Keratinocyte (primary cell): ENCODE data around the gene TMEM42. TPM values are rescaled to one million over a fixed set of nuclear protein-coding genes. Genes with fewer than 3 reads are reported as not detected.

Experiments used
- DNase-seq: peaks from one replicate; pipeline ENCODE4 v3.0.0-alpha.2; 2011; ENCODE audit warnings: low read depth, missing footprints, low spot score
- FAIRE-seq: peaks from 2 replicates; lab custom pipeline; 2011; peaks lifted over from hg19 to GRCh38; lab: Jason Lieb, UNC
- H2AFZ ChIP-seq: 2 replicates; pipeline ENCODE4 v1.6.0; 2012; ENCODE audit warnings: low read length, control low read depth, inconsistent platforms; ENCODE audit not compliant: control insufficient read depth
- H3K27ac ChIP-seq: 2 replicates; pipeline ENCODE4 v1.5.1; 2011; ENCODE audit warnings: low read length; ENCODE audit not compliant: control insufficient read depth, insufficient read depth
- H3K27me3 ChIP-seq: 3 replicates; pipeline ENCODE4 v1.6.0; 2011; ENCODE audit warnings: low read length; ENCODE audit not compliant: control insufficient read depth, insufficient read depth; ENCODE audit errors: extremely low read depth
- H3K36me3 ChIP-seq, 2 experiments: 2 replicates in 1 of 2; 3 replicates in 1 of 2; pipeline ENCODE4 v1.5.1; 2011; ENCODE audit warnings: low read length in 2 of 2, mild to moderate bottlenecking in 1 of 2; ENCODE audit not compliant: control insufficient read depth in 2 of 2, insufficient read depth in 2 of 2; ENCODE audit errors: extremely low read depth in 1 of 2
- H3K4me1 ChIP-seq: 3 replicates; pipeline ENCODE4 v1.5.1; 2011; ENCODE audit warnings: low read length; ENCODE audit not compliant: control insufficient read depth, insufficient read depth; ENCODE audit errors: extremely low read depth
- H3K4me2 ChIP-seq: 3 replicates; pipeline ENCODE4 v1.6.0; 2011; ENCODE audit warnings: low read depth, low read length; ENCODE audit not compliant: control insufficient read depth, insufficient read depth; ENCODE audit errors: extremely low read depth
- H3K4me3 ChIP-seq, 3 experiments: fragments of 200-600 bp in 1 of 3; sonication (generic) in 1 of 3; 2 replicates in 2 of 3; 3 replicates in 1 of 3; pipeline ENCODE4 v1.5.1; 2011 to 2016; ENCODE audit warnings: low read length in 3 of 3, mild to moderate bottlenecking in 3 of 3, control low read depth in 2 of 3, inconsistent platforms in 1 of 3, low read depth in 1 of 3, mixed read lengths in 1 of 3, mixed run types in 1 of 3, moderate library complexity in 1 of 3; ENCODE audit not compliant: control insufficient read depth in 2 of 3, insufficient read depth in 2 of 3; ENCODE audit errors: extremely low read depth in 1 of 3
- H3K79me2 ChIP-seq: 2 replicates; pipeline ENCODE4 v1.6.0; 2012; ENCODE audit warnings: low read length; ENCODE audit not compliant: control insufficient read depth, insufficient read depth
- H3K9ac ChIP-seq: 3 replicates; pipeline ENCODE4 v1.6.0; 2011; ENCODE audit warnings: low read length; ENCODE audit not compliant: control insufficient read depth, insufficient read depth; ENCODE audit errors: extremely low read depth
- H3K9me1 ChIP-seq: 3 replicates; pipeline ENCODE4 v1.6.0; 2011; ENCODE audit warnings: low read length; ENCODE audit not compliant: control insufficient read depth, insufficient read depth; ENCODE audit errors: extremely low read depth
- H3K9me3 ChIP-seq: 2 replicates; pipeline ENCODE4 v1.5.1; 2012; ENCODE audit warnings: low read depth, low read length; ENCODE audit not compliant: control insufficient read depth
- H4K20me1 ChIP-seq: 3 replicates; pipeline ENCODE4 v1.6.0; 2011; ENCODE audit warnings: low read length; ENCODE audit not compliant: control insufficient read depth, insufficient read depth; ENCODE audit errors: extremely low read depth
- CTCF ChIP-seq, 3 experiments: IDR thresholded peaks in 1 of 3; conservative IDR thresholded peaks in 1 of 3; optimal IDR thresholded peaks in 1 of 3; 2 replicates in 2 of 3; 3 replicates in 1 of 3; pipeline versions ENCODE3 to v1.5.1; 2011; ENCODE audit warnings: low read length in 3 of 3, mild to moderate bottlenecking in 3 of 3, moderate library complexity in 2 of 3, control low read depth in 1 of 3, inconsistent platforms in 1 of 3; ENCODE audit not compliant: insufficient read depth in 2 of 3; ENCODE audit errors: extremely low read depth in 1 of 3
- EZH2 ChIP-seq: IDR thresholded peaks from one replicate; pipeline ENCODE4 v1.6.1; 2012; ENCODE audit warnings: inconsistent platforms, mild to moderate bottlenecking, low read length, moderate library complexity
- dilution Hi-C: fragments of 300-500 bp; cut with MboI; formaldehyde crosslinking; loops from one replicate; pipeline ENCODE4 v1.7.0; 2020; ENCODE audit warnings: low sequenced_read_pairs; ENCODE audit not compliant: extremely low pct_ligation_motif_present
- polyA plus RNA-seq, 5 experiments: library from polyadenylated mRNA; depleted of rRNA in 3 of 5; stranded (reverse) in 3 of 5; stranded (forward) in 1 of 5; unstranded in 1 of 5; fragments of >200 nt; gene quantifications; 1 replicate in 1 of 5; 2 replicates in 3 of 5; 3 replicates in 1 of 5; pipeline versions ENCODE4 v1.2.1 to v1.2.3, GENCODE V29; 2011 to 2012; ENCODE audit warnings: missing spikeins in 2 of 5, low read depth in 1 of 5, low replicate concordance in 1 of 5

The TMEM42 gene
- polyA plus RNA-seq, 1 donor (not counting 4 experiments of a cell fraction or from before 2014, with no cell fraction given): 19.5 TPM

- peak overlapping the region; percentile 74 for H2AFZ ChIP-seq
- H3K79me2 ChIP-seq: no peaks in the 10 kb centered on the region
- no peaks in the 10 kb centered on the region for H3K9me1 ChIP-seq
- H3K9me3 ChIP-seq: no peaks in the 10 kb centered on the region
- H3K4me2 ChIP-seq: peak overlapping the region; percentile 41
- peaks cover 10% of the 10 kb centered on the region for H3K4me1 ChIP-seq
- H3K27ac ChIP-seq: no peak overlapping the region
- no peaks in the 10 kb centered on the region for H3K36me3 ChIP-seq
- FAIRE-seq (no peak), DNase-seq (no peak)
- no peaks in the 10 kb centered on the region for H3K27me3 ChIP-seq
- no peaks in the 10 kb centered on the region for H4K20me1 ChIP-seq
- TF ChIP-seq CTCF (optimal IDR thresholded peaks at IDR 0.05 in 1 of 3, IDR thresholded peaks at IDR 0.05 in 1 of 3, conservative IDR thresholded peaks at IDR 0.05 in 1 of 3; ENCODE audit: extremely low read depth in 1 of 3, insufficient read depth in 2 of 3, low read length in 3 of 3) (no peak), EZH2 (no peak)
- H3K9ac ChIP-seq: peak overlapping the region; percentile 22
- dilution Hi-C loops: no loop called here
- H3K4me3 ChIP-seq: no peak overlapping the region
Measured at GRCh38 chr3:44899683-44900367, 38.1 kb downstream of the TMEM42 start.

- Histone ChIP-seq H3K4me1 (peaks cover 23% of the 10 kb centered on the region), H4K20me1 (no peaks in the 10 kb centered on the region), H3K9me1 (no peaks in the 10 kb centered on the region), H3K9ac (no peak overlapping the region), H3K36me3 (no peaks in the 10 kb centered on the region), H3K4me2 (no peak overlapping the region), H3K79me2 (no peaks in the 10 kb centered on the region), H3K27me3 (no peaks in the 10 kb centered on the region), H2AFZ (no peak overlapping the region), H3K27ac (no peak overlapping the region), H3K4me3 (no peak overlapping the region), H3K9me3 (no peaks in the 10 kb centered on the region)
- DNase-seq (no peak), FAIRE-seq (no peak)
- dilution Hi-C loops: no loop called here
- TF ChIP-seq CTCF (optimal IDR thresholded peaks at IDR 0.05 in 1 of 3, IDR thresholded peaks at IDR 0.05 in 1 of 3, conservative IDR thresholded peaks at IDR 0.05 in 1 of 3; ENCODE audit: extremely low read depth in 1 of 3, insufficient read depth in 2 of 3, low read length in 3 of 3): no peak
- no peak for TF ChIP-seq EZH2
Measured at GRCh38 chr3:44902628-44903027, 40.9 kb downstream of the TMEM42 start.
